MCF 10A (cell line): ENCODE data around the gene KRT76. TPM values are rescaled to one million over a fixed set of nuclear protein-coding genes. Genes with fewer than 3 reads are reported as not detected.

Experiments used
- BruUV-seq: library from RNA; stranded (reverse); fragments of 400-500 nt; replicated peaks from 2 replicates; lab custom pipeline; 2021; lab: Mats Ljungman, UMichigan
- CTCF ChIA-PET: fragments of 300-600 bp; sonication (Branson Sonifier 250); formaldehyde crosslinking; extraction: SDS; loops from one replicate; lab custom pipeline; 2021; ENCODE audit warnings: antibody characterized with exemption, inconsistent platforms; lab: Yijun Ruan, JAX
- POLR2A ChIA-PET: fragments of 300-600, 350-650 bp; sonication (Branson Sonifier 250); formaldehyde crosslinking; extraction: SDS; loops from one replicate; lab custom pipeline; 2020; ENCODE audit warnings: antibody characterized with exemption, inconsistent platforms; lab: Yijun Ruan, JAX
- DNase-seq: peaks from one replicate; pipeline ENCODE4 v3.0.0-alpha.2; 2018; ENCODE audit not compliant: unreplicated experiment
- H3K27ac Mint-ChIP-seq: one replicate; pipeline ENCODE4 v1.8.0; 2022; ENCODE audit warnings: mild to moderate bottlenecking, low read depth, mixed read lengths; ENCODE audit not compliant: unreplicated experiment
- H3K27me3 Mint-ChIP-seq: one replicate; pipeline ENCODE4 v1.8.0; 2022; ENCODE audit warnings: mixed read lengths; ENCODE audit not compliant: insufficient read depth, unreplicated experiment
- H3K36me3 Mint-ChIP-seq: one replicate; pipeline ENCODE4 v1.8.0; 2022; ENCODE audit warnings: mild to moderate bottlenecking, moderate library complexity, mixed read lengths; ENCODE audit not compliant: insufficient read depth, unreplicated experiment
- H3K4me1 Mint-ChIP-seq: one replicate; pipeline ENCODE4 v1.8.0; 2022; ENCODE audit warnings: mixed read lengths; ENCODE audit not compliant: insufficient read depth, unreplicated experiment
- H3K4me3 Mint-ChIP-seq: one replicate; pipeline ENCODE4 v1.8.0; 2022; ENCODE audit warnings: mild to moderate bottlenecking, moderate library complexity, mixed read lengths; ENCODE audit not compliant: unreplicated experiment
- H3K9me3 Mint-ChIP-seq: one replicate; pipeline ENCODE4 v1.8.0; 2022; ENCODE audit warnings: mixed read lengths; ENCODE audit not compliant: unreplicated experiment
- intact Hi-C: fragments of 100-400 bp; cut with micrococcal nuclease; formaldehyde crosslinking; loops from 2 replicates; pipeline ENCODE4 v1.14.1; 2022
- total RNA-seq: library from RNA; stranded (reverse); gene quantifications from 2 replicates; pipeline ENCODE4 v1.2.3, GENCODE V29; 2022
- TF ChIP-seq, protein P1 (sequence below): fragments of 200-600 bp; IDR thresholded peaks from one replicate; pipeline ENCODE4 v1.8.0; 2022; ENCODE audit warnings: antibody characterized with exemption, mild to moderate bottlenecking; ENCODE audit not compliant: unreplicated experiment

KRT76 gene
- total RNA-seq, 1 experiment from 2014 or later, result not detected

DNA sequence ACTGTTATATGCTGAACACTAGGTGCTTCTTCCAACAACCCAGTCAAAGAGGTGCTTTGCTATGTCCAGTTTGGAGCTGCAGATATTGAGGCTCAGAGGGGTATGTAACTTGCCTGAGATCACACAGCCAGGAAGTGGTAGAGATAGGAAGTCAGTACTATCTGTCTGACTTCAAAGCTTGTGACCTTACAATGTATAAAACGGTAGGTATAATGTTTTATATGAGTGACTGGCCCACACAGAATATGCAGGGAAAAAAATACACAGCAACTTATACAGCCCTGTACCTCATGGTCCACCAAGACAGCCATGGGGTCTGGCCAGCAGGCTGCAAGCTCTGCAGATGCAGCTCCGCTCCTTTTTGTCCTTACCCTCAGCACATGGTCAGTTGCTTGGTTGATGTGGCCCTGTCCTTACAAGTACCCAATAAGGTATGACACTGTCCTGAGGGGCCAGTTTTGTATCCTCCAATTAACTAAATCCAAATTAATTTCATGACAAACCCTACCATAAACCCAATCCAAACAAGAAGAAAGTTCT lies 40.6 kb upstream of the KRT76 start:
- intact Hi-C loops, result no loop called here
- H3K4me3 Mint-ChIP-seq, result no peak overlapping the region
- POLR2A ChIA-PET, result interaction anchor here (1.2 kb wide), 1 partner anchor 11 kb away, joined by 3 read pairs; no protein-coding TSS in a partner anchor
- no peaks in the 10 kb centered on the region for H3K9me3 Mint-ChIP-seq
- no peak overlapping the region for H3K27ac Mint-ChIP-seq
- no peaks in the 10 kb centered on the region for H3K36me3 Mint-ChIP-seq
- DNase-seq, result no peak
- H3K27me3 Mint-ChIP-seq, result peaks cover 43% of the 10 kb centered on the region
- no TSS peak for BruUV-seq
- peaks cover 6% of the 10 kb centered on the region for H3K4me1 Mint-ChIP-seq
- TF ChIP-seq, protein P1, sequence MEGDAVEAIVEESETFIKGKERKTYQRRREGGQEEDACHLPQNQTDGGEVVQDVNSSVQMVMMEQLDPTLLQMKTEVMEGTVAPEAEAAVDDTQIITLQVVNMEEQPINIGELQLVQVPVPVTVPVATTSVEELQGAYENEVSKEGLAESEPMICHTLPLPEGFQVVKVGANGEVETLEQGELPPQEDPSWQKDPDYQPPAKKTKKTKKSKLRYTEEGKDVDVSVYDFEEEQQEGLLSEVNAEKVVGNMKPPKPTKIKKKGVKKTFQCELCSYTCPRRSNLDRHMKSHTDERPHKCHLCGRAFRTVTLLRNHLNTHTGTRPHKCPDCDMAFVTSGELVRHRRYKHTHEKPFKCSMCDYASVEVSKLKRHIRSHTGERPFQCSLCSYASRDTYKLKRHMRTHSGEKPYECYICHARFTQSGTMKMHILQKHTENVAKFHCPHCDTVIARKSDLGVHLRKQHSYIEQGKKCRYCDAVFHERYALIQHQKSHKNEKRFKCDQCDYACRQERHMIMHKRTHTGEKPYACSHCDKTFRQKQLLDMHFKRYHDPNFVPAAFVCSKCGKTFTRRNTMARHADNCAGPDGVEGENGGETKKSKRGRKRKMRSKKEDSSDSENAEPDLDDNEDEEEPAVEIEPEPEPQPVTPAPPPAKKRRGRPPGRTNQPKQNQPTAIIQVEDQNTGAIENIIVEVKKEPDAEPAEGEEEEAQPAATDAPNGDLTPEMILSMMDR, result no peak
- CTCF ChIA-PET, result no interaction called here

DNA sequence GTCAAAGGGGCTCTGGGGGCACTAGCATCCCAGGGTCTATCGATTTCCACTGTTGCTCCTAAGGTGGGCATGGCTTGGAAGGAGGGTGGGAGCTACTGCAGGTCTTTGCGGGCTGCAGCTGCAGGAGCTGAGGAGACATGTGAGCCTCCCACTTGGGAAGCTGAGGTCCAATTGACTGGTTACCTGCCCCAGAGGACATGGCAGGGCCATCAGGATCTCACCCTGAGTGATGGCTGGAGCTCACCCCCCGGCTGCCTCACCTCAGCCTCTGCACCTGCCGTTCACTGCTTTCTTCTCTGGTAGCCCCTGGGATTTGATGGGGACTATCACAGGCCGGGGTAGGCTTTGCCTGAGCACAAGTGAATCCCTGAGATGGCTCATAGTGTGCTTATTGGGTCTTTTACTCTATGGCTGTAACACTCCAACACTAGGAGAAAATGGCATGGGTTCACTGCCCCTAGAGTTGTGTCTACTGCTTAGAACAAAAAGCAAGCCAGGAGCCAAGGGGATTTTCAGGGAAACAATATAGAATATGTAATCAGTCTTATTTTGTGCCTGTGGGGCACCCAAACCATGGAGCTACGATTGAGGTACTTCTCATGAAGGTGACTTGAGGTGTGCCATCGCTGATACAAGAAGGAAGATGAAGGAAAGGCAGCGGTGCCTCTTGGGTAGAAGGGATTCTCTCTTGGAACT lies 40.0 kb upstream of the KRT76 start:
- Mint-ChIP-seq H3K4me1 (peaks cover 6% of the 10 kb centered on the region), H3K27ac (no peak overlapping the region), H3K4me3 (no peak overlapping the region), H3K9me3 (no peaks in the 10 kb centered on the region), H3K27me3 (peaks cover 43% of the 10 kb centered on the region), H3K36me3 (no peaks in the 10 kb centered on the region)
- TF ChIP-seq, protein P1, result no peak
- intact Hi-C loops, result no loop called here
- POLR2A ChIA-PET, result no interaction called here
- CTCF ChIA-PET, result no interaction called here
- BruUV-seq, result no TSS peak
- no peak for DNase-seq

DNA sequence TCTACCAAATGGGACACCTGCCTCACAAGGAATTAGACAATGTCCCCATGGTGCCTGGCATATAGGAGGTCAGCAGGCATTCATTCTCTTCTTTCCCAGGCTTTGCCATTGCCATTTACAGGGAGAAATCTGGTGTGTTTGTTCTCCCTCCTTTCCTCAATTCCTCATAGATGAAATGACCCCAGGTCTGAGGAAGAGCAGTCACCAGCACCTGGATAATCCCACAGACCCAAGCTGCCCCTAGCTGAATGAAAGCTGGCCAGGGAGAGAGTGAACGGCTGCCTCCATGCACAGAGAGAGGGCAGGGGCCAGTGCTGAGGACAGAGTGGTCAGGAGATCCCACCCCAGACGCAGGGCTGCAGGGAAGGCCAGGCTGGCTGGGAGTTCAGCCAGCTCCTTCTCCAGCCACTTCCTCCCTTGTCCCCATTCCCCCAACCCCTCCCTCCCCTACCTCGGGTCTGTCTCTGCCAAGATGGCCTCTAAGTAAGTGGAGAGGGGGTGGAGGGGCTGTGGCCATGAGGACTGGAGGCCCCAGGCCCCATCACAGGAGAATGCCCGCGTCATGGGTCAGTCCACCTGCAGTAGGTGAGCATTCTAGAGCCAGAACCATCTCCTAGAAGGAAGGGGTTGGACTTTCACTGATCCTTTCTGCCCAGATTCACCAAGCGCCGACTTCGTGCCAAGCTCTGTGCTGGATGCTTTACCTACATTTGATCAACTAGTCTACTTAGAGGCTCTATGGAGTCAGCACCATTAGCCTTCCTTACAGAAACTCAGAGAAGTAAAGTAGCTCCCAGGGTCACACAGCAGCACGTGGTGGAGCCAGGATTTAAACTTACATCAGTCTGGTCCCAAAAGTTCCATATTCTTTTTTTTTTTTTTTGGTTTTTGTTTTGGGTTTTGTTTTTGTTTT lies 38.8 kb upstream of the KRT76 start:
- H3K36me3 Mint-ChIP-seq, result no peaks in the 10 kb centered on the region
- ChIA-PET CTCF (interaction anchor here (0.7 kb wide), 1 partner anchor 692 kb away, joined by 3 read pairs; no protein-coding TSS in a partner anchor), POLR2A (no interaction called here)
- no peak for DNase-seq
- peaks cover 43% of the 10 kb centered on the region for H3K27me3 Mint-ChIP-seq
- intact Hi-C loops, result no loop called here
- BruUV-seq, result no TSS peak
- TF ChIP-seq, protein P1, result no peak
- H3K4me1 Mint-ChIP-seq, result peaks cover 6% of the 10 kb centered on the region
- H3K27ac Mint-ChIP-seq, result no peak overlapping the region
- H3K9me3 Mint-ChIP-seq, result no peaks in the 10 kb centered on the region
- no peak overlapping the region for H3K4me3 Mint-ChIP-seq

DNA sequence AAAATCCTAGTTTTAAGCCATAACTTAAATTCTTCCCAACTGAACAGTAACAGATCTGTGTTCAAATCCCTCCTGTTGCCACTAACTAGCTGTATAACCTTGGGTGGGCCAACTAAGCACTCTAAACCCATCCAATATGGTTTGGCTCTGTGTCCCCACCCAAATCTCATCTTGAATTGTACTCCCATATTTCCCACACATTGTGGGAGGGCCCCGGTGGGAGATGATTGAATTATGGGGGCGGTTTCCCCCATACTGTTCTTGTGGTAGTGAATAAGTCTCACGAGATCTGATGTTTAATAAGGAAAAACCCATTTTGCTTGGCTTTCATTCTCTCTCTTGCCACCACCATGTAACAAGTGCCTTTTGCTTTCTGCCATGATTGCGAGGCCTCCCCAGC lies 38.0 kb upstream of the KRT76 start:
- intact Hi-C loops, result no loop called here
- BruUV-seq, result no TSS peak
- POLR2A ChIA-PET, result no interaction called here

More for the DNA sequence above, 38.0 kb upstream of the KRT76 start:
- no peak for DNase-seq
- no peaks in the 10 kb centered on the region for H3K9me3 Mint-ChIP-seq
- CTCF ChIA-PET, result no interaction called here
- no peak overlapping the region for H3K27ac Mint-ChIP-seq
- H3K4me3 Mint-ChIP-seq, result no peak overlapping the region
- H3K4me1 Mint-ChIP-seq, result peaks cover 6% of the 10 kb centered on the region
- H3K27me3 Mint-ChIP-seq, result peaks cover 38% of the 10 kb centered on the region
- TF ChIP-seq, protein P1, result no peak
- no peaks in the 10 kb centered on the region for H3K36me3 Mint-ChIP-seq
